ENCODE results near the gene NPDC1.

NPDC1 gene

DNA sequence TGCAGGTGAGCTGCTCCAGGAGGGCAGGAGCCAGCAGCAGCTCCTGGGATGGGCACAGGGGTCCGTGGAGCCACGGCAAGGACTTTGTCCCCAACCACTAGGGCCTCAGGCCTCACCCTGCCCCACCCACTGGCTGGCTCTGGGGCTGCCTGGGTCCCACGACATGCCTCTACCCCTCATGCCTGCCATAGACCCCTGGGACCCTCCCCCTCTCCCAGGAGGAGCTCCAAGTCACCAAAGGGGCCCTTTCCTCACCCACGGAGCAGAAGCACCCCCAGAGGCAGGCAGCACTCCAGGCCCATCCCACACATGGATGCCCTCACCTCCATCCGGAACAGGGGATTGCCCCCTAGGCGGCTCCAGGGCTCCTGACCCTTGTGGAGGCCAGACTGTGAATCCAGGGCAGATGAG, 24.4 kb downstream of the NPDC1 start:
- TF ChIP-seq GATA2 (IDR thresholded peaks at IDR 0.05; ENCODE audit: low read depth, low read length) (no peak), GATA3 (IDR thresholded peaks at IDR 0.05; ENCODE audit: low read depth, low read length) (no peak)

DNA sequence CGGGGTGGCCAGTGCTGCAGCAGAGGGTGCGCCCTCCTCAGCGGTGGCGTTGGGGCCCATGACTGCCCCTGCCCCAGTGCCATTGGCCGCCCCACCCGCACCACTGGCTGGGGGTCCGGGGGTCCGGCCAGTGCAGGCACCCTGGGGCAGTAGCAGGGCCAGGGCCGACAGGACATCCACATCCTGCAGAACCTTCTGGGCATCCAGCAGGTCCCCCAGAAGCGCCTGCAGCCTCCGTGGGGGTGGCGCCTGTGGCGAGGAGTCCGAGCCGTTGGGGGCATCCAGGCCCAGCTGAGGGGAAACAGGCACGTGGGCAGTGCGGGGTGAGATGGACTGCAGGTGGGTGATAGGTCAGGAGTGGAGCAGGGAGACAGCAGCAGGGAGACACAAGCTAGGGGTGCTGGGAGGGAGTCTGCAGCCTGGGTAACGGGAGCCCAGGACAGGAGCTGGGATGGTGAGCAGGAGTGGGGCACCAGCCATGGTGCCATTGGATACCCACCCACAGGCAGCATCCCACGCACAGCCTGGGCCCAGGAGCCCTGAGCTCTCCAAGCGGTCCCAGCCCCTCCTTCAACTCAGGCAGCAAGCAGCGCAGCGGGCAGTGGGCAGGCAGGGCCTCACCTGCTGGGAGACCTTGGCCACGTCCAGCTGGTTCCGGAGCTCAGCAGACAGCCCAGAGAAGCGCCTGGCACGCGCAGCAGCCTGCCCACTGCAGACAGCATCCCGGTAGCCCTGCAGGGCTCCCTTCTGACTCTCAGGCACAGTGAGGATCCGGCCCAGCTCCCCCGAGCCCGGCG, 25.0 kb downstream of the NPDC1 start:
- TF ChIP-seq GATA3 (IDR thresholded peaks at IDR 0.05; ENCODE audit: low read depth, low read length) (no peak), GATA2 (IDR thresholded peaks at IDR 0.05; ENCODE audit: low read depth, low read length) (no peak)

DNA sequence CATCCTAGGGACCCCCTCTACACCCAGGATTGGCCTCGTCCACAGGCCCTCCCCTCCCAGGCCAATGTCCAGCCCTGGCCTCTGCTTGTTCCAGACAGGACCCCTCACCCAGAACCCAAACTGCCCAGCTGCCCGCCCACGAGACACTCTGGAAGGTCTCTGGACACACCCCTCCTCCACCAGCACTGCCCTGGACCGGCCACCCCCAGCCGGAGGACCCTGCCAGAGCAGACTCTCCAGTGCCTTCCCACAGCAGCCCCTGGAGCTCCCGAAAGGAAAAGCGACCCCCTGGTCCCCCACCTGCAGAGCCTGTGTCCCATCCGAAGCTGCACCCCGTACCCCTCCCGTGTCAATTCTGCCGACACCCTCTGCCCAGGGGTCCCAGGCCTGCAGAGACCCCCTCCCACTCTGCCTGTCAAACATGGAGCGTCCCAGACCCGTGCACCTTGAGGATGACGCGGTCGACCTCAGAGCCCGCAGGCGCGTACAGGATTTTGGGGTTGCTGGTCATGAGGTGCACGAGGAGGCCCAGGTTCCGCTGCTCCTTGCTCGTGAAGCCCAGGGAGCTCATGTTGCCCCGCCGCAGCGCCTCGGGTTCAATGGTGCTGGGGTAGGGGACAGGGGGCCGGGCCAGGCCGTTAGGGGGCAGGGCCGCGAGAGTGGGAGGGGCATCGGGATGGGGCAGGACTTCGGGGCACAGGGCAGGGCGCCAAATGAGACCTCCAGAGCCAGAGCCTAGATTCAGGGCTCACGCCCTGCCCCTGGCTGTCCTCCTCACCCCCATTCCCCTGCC, 25.9 kb downstream of the NPDC1 start:
- TF ChIP-seq GATA3 (IDR thresholded peaks at IDR 0.05; ENCODE audit: low read depth, low read length) (no peak), GATA2 (IDR thresholded peaks at IDR 0.05; ENCODE audit: low read depth, low read length) (no peak)

DNA sequence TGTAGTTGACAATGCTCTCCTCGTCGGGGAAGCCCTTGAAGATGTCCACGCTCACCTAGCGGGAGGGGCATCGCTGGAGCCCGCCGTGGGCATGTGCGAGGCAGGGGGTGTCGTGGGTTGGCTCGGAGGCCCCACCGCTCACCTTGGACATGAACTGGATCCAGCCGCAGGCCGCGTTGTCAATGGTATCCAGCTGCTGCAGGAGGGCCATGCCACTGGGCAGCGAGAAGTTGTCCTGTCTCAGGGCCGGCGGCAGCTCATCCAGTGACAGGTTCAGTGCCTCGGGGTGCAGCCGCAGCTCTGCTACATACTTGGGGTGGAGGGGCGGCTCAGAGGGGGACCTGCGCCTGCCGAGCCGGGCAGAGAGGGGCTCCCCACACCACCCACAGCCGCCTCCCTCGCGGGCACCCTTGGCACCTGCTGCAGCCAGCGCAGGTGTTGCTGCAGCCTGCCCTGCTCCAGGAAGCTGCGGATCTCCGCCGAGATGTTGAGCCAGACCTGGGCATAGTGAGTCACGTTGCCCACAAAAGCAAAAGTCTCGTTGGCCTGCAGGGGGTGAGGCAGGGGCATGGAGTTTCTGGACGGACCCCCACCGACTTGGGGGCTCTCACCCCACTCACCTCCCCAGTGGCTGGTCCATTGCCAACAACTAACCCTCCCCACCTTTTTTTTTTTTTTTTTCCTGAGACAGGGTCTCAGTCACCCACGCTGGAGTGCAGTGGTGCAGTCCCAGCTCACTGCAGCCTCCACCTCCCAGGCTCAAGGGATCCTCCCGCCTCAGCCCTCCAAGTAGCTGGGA, 27.0 kb downstream of the NPDC1 start:
- TF ChIP-seq GATA2 (IDR thresholded peaks at IDR 0.05; ENCODE audit: low read depth, low read length) (no peak), GATA3 (IDR thresholded peaks at IDR 0.05; ENCODE audit: low read depth, low read length) (no peak)

DNA sequence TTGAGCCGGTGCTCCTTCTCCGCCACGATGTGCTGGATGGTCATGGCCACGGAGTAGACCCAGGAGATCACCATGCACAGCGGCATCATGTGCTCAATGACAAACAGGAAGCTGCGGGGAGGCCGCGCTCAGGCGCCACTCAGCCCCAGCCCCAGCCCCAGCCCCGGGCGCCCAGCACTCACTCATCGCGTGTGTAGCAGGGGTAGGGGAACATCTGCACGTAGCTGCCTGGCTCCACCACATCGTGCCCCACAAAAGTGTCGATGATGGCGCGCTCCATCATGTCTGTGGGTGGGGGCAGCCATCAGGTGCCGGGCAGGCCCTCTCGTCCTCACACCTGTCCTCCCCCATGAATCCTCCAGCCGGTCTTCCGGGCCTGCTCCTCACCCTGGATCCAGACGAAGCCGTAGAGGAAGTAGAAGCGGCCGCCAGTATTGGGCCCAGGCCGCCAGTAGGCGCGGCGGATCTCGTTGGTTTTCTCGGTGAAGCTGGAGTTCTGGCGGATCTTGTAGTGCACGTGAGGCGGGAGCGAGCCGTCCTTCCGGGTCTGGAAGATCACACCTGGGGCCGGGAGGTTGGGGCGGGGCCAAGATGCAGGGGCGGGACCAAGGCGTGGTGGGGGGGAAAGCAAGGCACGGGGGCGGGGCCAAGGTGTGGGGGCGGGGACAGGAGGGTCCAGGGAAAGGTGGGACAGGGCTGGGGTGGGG, 28.0 kb downstream of the NPDC1 start:
- TF ChIP-seq GATA3 (IDR thresholded peaks at IDR 0.05; ENCODE audit: low read depth, low read length) (no peak), GATA2 (IDR thresholded peaks at IDR 0.05; ENCODE audit: low read depth, low read length) (no peak)

DNA sequence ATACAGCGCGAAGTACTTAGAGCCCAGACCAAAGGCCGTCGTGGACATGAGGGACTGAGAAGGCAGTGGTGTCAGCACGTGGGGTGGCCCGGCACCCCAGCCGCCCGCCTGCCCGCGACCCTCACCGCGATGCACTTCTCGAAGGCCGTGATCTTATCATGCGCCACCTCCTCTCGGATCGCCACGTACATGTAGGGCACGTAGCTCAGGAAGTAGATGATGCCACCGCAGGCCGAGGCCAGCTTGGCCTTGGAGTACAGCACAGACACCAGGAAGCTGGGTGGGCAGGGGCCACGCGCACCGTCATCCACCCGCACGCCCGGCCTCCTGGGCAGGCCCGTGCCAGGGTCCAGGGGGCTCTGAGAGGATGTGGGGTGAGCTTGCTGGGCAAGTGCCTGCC, 28.9 kb downstream of the NPDC1 start:
- TF ChIP-seq GATA2 (IDR thresholded peaks at IDR 0.05; ENCODE audit: low read depth, low read length): no peak
- TF ChIP-seq GATA3 (IDR thresholded peaks at IDR 0.05; ENCODE audit: low read depth, low read length): no peak

DNA sequence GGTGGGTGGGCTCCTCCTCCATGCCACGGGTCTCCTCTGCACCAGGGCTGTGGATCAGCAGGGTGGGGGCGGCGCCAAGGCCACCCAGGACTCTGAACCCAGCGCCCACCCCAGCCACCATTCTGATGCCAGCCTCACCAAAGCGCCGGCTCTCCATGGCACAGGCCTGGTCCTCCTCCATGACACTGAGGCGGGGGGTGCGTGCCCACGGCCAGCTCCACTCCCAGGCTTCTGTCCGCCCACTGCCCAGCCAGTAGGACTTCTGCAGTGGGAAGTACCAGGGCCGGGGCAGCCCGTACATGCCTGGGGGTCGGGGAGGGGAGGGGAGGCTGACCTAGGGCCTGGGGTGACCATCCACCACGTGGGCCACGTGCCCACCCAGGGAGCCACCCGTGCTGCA, 29.5 kb downstream of the NPDC1 start:
- TF ChIP-seq GATA3 (IDR thresholded peaks at IDR 0.05; ENCODE audit: low read depth, low read length) (no peak), GATA2 (IDR thresholded peaks at IDR 0.05; ENCODE audit: low read depth, low read length) (no peak)

DNA sequence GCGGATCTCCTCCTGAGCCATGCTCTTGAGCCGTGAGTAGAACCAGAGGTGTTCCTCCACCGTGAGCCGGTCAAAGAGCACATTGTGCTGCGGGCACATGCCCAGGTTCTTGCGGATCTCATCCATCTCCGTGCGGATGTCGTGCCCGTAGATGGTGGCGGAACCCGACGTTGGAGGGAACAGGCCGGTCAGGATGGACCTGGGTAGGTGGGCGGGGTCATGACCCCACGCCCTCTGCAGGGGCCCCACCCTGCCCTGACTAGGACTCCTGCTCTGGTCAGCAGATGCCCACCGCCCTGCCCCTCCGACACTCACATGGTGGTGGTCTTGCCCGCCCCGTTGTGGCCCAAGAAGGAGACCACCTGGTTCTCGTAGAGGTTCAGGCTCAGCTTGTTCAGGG, 30.0 kb downstream of the NPDC1 start:
- TF ChIP-seq GATA3 (IDR thresholded peaks at IDR 0.05; ENCODE audit: low read depth, low read length) (no peak), GATA2 (IDR thresholded peaks at IDR 0.05; ENCODE audit: low read depth, low read length) (no peak)

DNA sequence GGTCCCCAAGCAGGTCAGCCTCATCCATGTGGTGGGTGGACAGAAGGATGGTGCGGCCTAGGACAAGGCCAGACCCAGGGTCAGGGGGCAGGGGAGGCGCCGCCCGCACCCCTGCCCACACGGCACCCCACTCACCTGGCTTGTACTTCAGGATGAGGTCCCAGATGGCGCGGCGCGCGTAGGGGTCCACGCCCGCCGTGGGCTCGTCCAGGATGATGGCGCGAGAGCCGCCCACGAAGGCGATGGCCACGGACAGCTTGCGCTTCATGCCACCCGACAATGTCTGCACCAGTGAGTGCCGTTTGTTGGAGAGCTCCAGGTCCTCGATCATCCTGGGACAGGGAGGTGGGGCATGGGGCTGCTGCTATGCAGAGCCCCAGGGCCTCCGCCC, 30.4 kb downstream of the NPDC1 start:
- TF ChIP-seq GATA2 (IDR thresholded peaks at IDR 0.05; ENCODE audit: low read depth, low read length): no peak
- TF ChIP-seq GATA3 (IDR thresholded peaks at IDR 0.05; ENCODE audit: low read depth, low read length): no peak

DNA sequence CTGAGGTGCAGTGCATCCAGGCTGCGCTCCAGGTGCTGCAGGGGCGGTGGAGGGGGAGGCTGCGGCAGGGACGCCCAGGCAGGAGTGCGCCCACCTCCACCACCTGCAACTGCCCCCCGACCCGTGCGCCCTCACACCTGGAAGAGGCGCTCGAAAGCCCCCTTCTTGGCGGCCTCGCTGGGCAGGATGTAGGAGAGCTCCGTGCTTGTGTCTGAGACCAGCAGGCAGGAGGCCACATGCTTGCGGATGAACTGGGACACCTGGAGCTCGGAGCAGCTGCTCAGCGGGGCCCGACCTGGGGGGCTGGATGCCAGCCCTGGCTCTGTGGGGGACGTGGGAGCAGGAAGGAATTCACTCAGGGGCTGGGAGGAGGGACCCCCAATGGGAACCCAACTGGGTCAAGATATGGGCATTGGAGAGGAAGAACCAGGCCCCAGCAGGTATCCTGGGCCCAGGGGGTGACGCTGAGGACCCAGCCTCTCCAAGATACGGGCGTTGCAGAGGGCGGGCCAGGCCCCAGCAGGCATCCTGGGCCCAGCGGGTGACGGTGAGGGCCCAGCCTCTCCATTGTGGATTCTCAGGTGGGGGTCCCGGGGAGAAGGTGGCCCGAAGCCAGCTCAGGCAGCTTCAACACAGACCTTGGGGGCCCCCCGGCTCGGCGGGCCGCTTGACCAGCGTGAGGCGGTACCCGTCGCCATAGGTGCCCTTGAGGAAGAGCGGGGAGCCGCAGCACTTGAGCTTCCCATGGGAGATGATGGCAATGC, 31.0 kb downstream of the NPDC1 start:
- no peak for TF ChIP-seq GATA3 (IDR thresholded peaks at IDR 0.05; ENCODE audit: low read depth, low read length)
- TF ChIP-seq GATA2 (IDR thresholded peaks at IDR 0.05; ENCODE audit: low read depth, low read length): no peak

DNA sequence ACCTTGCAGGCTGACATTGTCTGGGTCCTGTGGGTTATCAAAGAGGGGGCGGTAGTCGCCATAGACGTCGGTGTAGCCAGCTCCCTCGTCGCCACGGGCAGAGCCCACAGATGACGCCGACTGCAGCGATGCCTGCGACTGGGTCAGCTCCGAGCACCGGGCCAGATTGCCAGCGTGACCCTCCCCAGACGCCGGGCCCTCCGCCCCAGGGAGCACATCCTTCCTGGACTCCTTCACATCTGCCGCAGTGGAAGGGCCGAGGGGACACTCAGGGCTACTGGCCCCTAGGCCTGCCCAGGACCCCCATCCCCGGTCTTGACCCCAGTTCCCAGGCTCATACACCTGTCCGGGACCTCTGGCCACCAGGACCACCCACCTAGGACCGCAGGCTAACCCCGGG, 31.8 kb downstream of the NPDC1 start:
- TF ChIP-seq GATA2 (IDR thresholded peaks at IDR 0.05; ENCODE audit: low read depth, low read length): no peak
- TF ChIP-seq GATA3 (IDR thresholded peaks at IDR 0.05; ENCODE audit: low read depth, low read length): no peak

DNA sequence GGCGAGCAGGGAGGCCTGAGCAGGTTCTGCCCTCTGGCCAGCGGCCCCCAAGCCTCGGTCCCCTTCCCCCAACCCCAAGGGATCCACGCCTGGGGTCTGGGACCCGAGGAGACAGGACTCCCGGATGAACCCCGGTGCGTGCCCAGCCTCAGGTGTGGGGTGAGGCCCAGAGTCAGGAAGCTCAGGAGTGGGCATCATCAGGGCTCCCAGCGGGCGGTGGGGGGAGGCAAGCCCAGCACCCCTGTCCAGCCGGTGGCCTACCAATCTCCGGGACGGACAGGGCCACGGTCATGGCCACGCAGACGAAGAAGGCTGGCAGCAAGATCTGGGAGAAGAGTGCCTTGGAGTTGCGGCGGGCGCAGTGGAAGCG, 32.4 kb downstream of the NPDC1 start:
- TF ChIP-seq GATA3 (IDR thresholded peaks at IDR 0.05; ENCODE audit: low read depth, low read length): no peak
- no peak for TF ChIP-seq GATA2 (IDR thresholded peaks at IDR 0.05; ENCODE audit: low read depth, low read length)
